ENCODE measurements around the gene CRIP2. TPM values are rescaled to one million over a fixed set of nuclear protein-coding genes. Genes with fewer than 3 reads are reported as not detected.

CRIP2 gene
- total and polyA plus RNA-seq, 2 of the 8 experiments (the other 6 are each of a cell fraction or from before 2014, with no cell fraction given), result 4.2 to 13.5 TPM

GRCh38 chr14:105442834-105443233 lies 31.8 kb upstream of the CRIP2 start:
- H4K20me1 ChIP-seq (replicated peaks in 1 of 2; ENCODE audit: control insufficient read depth in 1 of 2, insufficient read depth in 2 of 2, low read length in 2 of 2), result peaks cover 30 to 33% of the 10 kb centered on the region in 2 experiments
- 87% methylated on average over 12 of the region's 12 CpGs; no CpG with 5 or more reads in 1 of the 2 experiments for WGBS, 2 experiments (ENCODE audit: extremely low coverage in 1 of 2, insufficient coverage in 1 of 2, insufficient read length in 1 of 2, insufficient replicate concordance in 2 of 2, low coverage in 1 of 2, low lambda C conversion rate in 2 of 2, missing lambda C conversion rate in 1 of 2)
- no peak for TF ChIP-seq CTBP2 (IDR thresholded peaks at IDR 0.05; ENCODE audit: borderline replicate concordance, insufficient read depth, insufficient read length, low read length)
- no peak for TF ChIP-seq RBBP5 (IDR thresholded peaks at IDR 0.05; ENCODE audit: borderline replicate concordance, low read depth, low read length)
- no peak for TF ChIP-seq MAFK (IDR thresholded peaks at IDR 0.05; ENCODE audit: low read depth, low read length)
- TF ChIP-seq ASH2L (IDR thresholded peaks at IDR 0.05; ENCODE audit: low read length), result no peak
- TF ChIP-seq CHD1 (IDR thresholded peaks at IDR 0.05; ENCODE audit: low read depth, low read length), result no peak
- no peak for TF ChIP-seq SUZ12 (IDR thresholded peaks at IDR 0.05; ENCODE audit: low read length)
- TF ChIP-seq CBX5 (IDR thresholded peaks at IDR 0.05; ENCODE audit: low read depth, low read length), result no peak
- no peak for TF ChIP-seq NRF1 (IDR thresholded peaks at IDR 0.05; ENCODE audit: low read depth, low read length)
- no peak for TF ChIP-seq EGR1 (IDR thresholded peaks at IDR 0.05; ENCODE audit: borderline replicate concordance, low read depth, low read length)
- no peak for TF ChIP-seq EP300 (IDR thresholded peaks at IDR 0.05; ENCODE audit: borderline replicate concordance in 1 of 2, low read depth in 2 of 2, low read length in 2 of 2)
- no peak for TF ChIP-seq POLR2A (IDR thresholded peaks at IDR 0.05; ENCODE audit: control extremely low read depth in 1 of 2, low read depth in 2 of 2, low read length in 2 of 2)
- TF ChIP-seq MAX (IDR thresholded peaks at IDR 0.05), result no peak
- TF ChIP-seq SIRT6 (IDR thresholded peaks at IDR 0.05; ENCODE audit: low read length), result no peak
- no peak for TF ChIP-seq SIX5 (IDR thresholded peaks at IDR 0.05; ENCODE audit: low read depth, low read length)
- no peak for TF ChIP-seq SRF (IDR thresholded peaks at IDR 0.05; ENCODE audit: low read depth, low read length)

More at GRCh38 chr14:105442834-105443233, 31.8 kb upstream of the CRIP2 start:
- Histone ChIP-seq H3K4me3 (ENCODE audit: extremely low read depth in 1 of 4, insufficient read depth in 2 of 4, low read depth in 3 of 4, low read length in 4 of 4) (no peak overlapping the region), H3K4ac (replicated peaks; ENCODE audit: insufficient read length, low read depth, low read length) (no peak overlapping the region), H3K9ac (replicated peaks in 1 of 4; ENCODE audit: extremely low read depth in 1 of 4, low read depth in 3 of 4, low read length in 3 of 4) (no peak overlapping the region), H3K4me1 (replicated peaks in 1 of 4; ENCODE audit: control insufficient read depth in 3 of 4, insufficient read depth in 4 of 4, low read length in 3 of 4) (no peaks in the 10 kb centered on the region), H4K91ac (replicated peaks; ENCODE audit: insufficient read length, low read length) (no peak overlapping the region), H3K4me2 (ENCODE audit: insufficient read depth in 1 of 2, low read depth in 2 of 2, low read length in 2 of 2) (no peak overlapping the region), H2AK5ac (ENCODE audit: low read depth, low read length) (no peak overlapping the region), H4K5ac (ENCODE audit: insufficient read length, low read depth, low read length) (no peak overlapping the region), H3K14ac (ENCODE audit: insufficient read length) (no peak overlapping the region), H3K18ac (ENCODE audit: extremely low read depth, low read length) (no peak overlapping the region; the same call in 1 of the 2 replicates), H2AFZ (ENCODE audit: low read length) (no peak overlapping the region), H2BK15ac (ENCODE audit: low read length) (no peak overlapping the region), H3K27me3 (replicated peaks in 1 of 4; ENCODE audit: control insufficient read depth in 3 of 4, extremely low read depth in 1 of 4, insufficient read depth in 3 of 4, low read length in 3 of 4) (no peaks in the 10 kb centered on the region), H3K79me1 (ENCODE audit: low read depth, low read length) (peaks cover 28% of the 10 kb centered on the region), H3K23me2 (ENCODE audit: low read depth, low read length) (no peaks in the 10 kb centered on the region), H2BK20ac (ENCODE audit: low read length) (no peak overlapping the region), H3K9me3 (ENCODE audit: insufficient read depth in 2 of 2, low read depth in 1 of 2, low read length in 1 of 2) (no peaks in the 10 kb centered on the region), H2BK12ac (ENCODE audit: low read depth, low read length) (no peak overlapping the region), H3K23ac (ENCODE audit: insufficient read length) (no peak overlapping the region), H4K8ac (ENCODE audit: extremely low read depth, insufficient read depth, low read length) (no peak overlapping the region; the same call in 1 of the 2 replicates), H3K27ac (ENCODE audit: low read depth, low read length) (no peak overlapping the region), H2BK120ac (replicated peaks; ENCODE audit: low read depth, low read length) (no peak overlapping the region), H3K56ac (replicated peaks; ENCODE audit: insufficient read length, low read depth, low read length) (no peak overlapping the region), H3K36me3 (ENCODE audit: control insufficient read depth in 2 of 4, insufficient read depth in 4 of 4, low read length in 3 of 4) (peaks cover 0 to 15% (median 2%) of the 10 kb centered on the region in 4 experiments; a peak in 4 of 8 replicates), H2BK5ac (ENCODE audit: low read depth, low read length) (no peak overlapping the region), H3K79me2 (ENCODE audit: control insufficient read depth in 1 of 2, insufficient read depth in 2 of 2, low read length in 2 of 2) (peaks cover 0 to 17% of the 10 kb centered on the region in 2 experiments; a peak in 2 of 4 replicates)
- DNase-seq (ENCODE audit: low read depth in 1 of 2, low spot score in 2 of 2), result no peak
- ChIA-PET CTCF (ENCODE audit: partially characterized antibody) (interaction anchor here (1.0 to 1.5 kb wide), 2 partner anchors 28 to 79 kb away, joined by 3 to 5 read pairs; no protein-coding TSS in a partner anchor), POLR2A (ENCODE audit: partially characterized antibody) (interaction anchor here (0.6 kb wide), 1 partner anchor 27 kb away, joined by 3 read pairs; no protein-coding TSS in a partner anchor)
- FAIRE-seq, result no peak
